HCT116 (cell line): ENCODE results near the gene GFY.

Experiments used
- JUND ChIP-seq: IDR thresholded peaks from 2 replicates; pipeline ENCODE4 v1.6.1; 2012
- POLR2AphosphoS5 ChIP-seq: IDR thresholded peaks from 2 replicates; pipeline ENCODE4 v1.6.1; 2011; ENCODE audit warnings: mild to moderate bottlenecking, low read depth, low read length, moderate library complexity
- TF ChIP-seq, protein P1 (sequence below), 3 experiments: fragments of 200-600 bp in 1 of 3; sonication (generic) in 1 of 3; IDR thresholded peaks in 2 of 3; conservative IDR thresholded peaks in 1 of 3; 2 replicates each; pipeline ENCODE4 v1.5.1; 2012 to 2017; ENCODE audit warnings: low read depth in 2 of 3, low read length in 2 of 3, antibody characterized with exemption in 1 of 3, borderline replicate concordance in 1 of 3, control low read depth in 1 of 3, mild to moderate bottlenecking in 1 of 3, mixed read lengths in 1 of 3, mixed run types in 1 of 3, moderate library complexity in 1 of 3; ENCODE audit not compliant: insufficient read depth in 1 of 3

DNA sequence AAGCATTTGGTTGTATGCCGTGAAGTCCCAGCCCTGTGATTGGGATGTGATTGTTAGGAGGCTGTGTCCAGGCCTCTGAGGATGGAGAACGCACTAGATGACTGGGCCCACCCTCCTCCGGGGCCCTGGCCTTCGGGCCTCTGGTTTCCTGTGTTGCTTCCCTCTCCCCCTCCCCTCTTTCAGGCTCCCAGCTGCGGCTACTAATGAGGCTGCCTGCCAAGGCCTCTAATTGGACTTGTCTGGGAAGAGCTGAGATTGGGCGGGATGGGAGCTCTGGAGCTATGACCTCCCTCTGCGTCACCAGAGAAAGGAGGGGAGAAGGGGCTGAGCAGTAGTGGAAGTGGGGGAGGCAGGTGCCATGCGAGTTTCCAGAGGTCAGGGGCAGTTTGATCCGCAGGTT lies 11.8 kb upstream of the GFY start:
- no peak for TF ChIP-seq JUND
- TF ChIP-seq POLR2AphosphoS5, result no peak
- TF ChIP-seq, protein P1, sequence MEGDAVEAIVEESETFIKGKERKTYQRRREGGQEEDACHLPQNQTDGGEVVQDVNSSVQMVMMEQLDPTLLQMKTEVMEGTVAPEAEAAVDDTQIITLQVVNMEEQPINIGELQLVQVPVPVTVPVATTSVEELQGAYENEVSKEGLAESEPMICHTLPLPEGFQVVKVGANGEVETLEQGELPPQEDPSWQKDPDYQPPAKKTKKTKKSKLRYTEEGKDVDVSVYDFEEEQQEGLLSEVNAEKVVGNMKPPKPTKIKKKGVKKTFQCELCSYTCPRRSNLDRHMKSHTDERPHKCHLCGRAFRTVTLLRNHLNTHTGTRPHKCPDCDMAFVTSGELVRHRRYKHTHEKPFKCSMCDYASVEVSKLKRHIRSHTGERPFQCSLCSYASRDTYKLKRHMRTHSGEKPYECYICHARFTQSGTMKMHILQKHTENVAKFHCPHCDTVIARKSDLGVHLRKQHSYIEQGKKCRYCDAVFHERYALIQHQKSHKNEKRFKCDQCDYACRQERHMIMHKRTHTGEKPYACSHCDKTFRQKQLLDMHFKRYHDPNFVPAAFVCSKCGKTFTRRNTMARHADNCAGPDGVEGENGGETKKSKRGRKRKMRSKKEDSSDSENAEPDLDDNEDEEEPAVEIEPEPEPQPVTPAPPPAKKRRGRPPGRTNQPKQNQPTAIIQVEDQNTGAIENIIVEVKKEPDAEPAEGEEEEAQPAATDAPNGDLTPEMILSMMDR (IDR thresholded peaks at IDR 0.05 in 2 of 3, conservative IDR thresholded peaks at IDR 0.05 in 1 of 3; ENCODE audit: borderline replicate concordance in 1 of 3, insufficient read depth in 1 of 3, low read depth in 2 of 3, low read length in 2 of 3), result no peak
